Measurements from ENCODE around the gene LGR6.
"Not testable (repeated sequence)": the region's sequence is repeated elsewhere in the genome, so short reads cannot be mapped to it uniquely, and the experiment has no call there.

LGR6 gene

GRCh38 chr1:202179828-202180750, 13.5 kb upstream of the LGR6 start:
- no peak for DNase-seq

- DNase-seq, result not testable (repeated sequence)
These were observed 12.9 kb upstream of the LGR6 start for GRCh38 chr1:202180751-202181139.

- DNase-seq, result peak in 1 of 2 experiments; percentile 16
These were observed 12.0 kb upstream of the LGR6 start for GRCh38 chr1:202181586-202181985.

GRCh38 chr1:202182040-202182877, 11.3 kb upstream of the LGR6 start:
- DNase-seq, result no peak

- peak; percentile 85 to 89 for DNase-seq
These were observed 8.7 kb upstream of the LGR6 start for GRCh38 chr1:202184750-202185460.

- DNase-seq, result peak; percentile 50 to 83
These were observed 7.3 kb upstream of the LGR6 start for GRCh38 chr1:202186327-202186726.

- DNase-seq, result peak in 1 of 2 experiments; percentile 22
These were observed 6.4 kb upstream of the LGR6 start for GRCh38 chr1:202187041-202187671.

GRCh38 chr1:202187697-202188407, 5.7 kb upstream of the LGR6 start:
- DNase-seq, result no peak

GRCh38 chr1:202189001-202189790, 4.4 kb upstream of the LGR6 start:
- DNase-seq, result peak; percentile 54 to 79

- DNase-seq, result peak; percentile 15 to 67
These were observed 3.5 kb upstream of the LGR6 start for GRCh38 chr1:202189918-202190715.

GRCh38 chr1:202191391-202191790, 2.2 kb upstream of the LGR6 start:
- DNase-seq, result not testable (repeated sequence)

GRCh38 chr1:202192770-202193613, 607 bp upstream of the LGR6 start:
- peak; percentile 31 to 66 for DNase-seq

GRCh38 chr1:202194328-202194648, 689 bp downstream of the LGR6 start:
- no peak for DNase-seq

GRCh38 chr1:202197653-202198365, 4.2 kb downstream of the LGR6 start:
- no peak for DNase-seq

- DNase-seq, result no peak
These were observed 4.7 kb downstream of the LGR6 start for GRCh38 chr1:202198366-202198724.

- DNase-seq, result no peak
These were observed 5.7 kb downstream of the LGR6 start for GRCh38 chr1:202199040-202199889.

- no peak for DNase-seq
These were observed 6.5 kb downstream of the LGR6 start for GRCh38 chr1:202200112-202200548.

- DNase-seq, result no peak
These were observed 7.1 kb downstream of the LGR6 start for GRCh38 chr1:202200669-202201068.
